Central memory CD4-positive, alpha-beta T cell (primary cell): Measurements from ENCODE around the gene INPP4B.
"Not testable (repeated sequence)": the region's sequence is repeated elsewhere in the genome, so short reads cannot be mapped to it uniquely, and the experiment has no call there.

Experiments used
- DNase-seq: peaks from one replicate; pipeline ENCODE4 v3.0.0; 2022

Gene INPP4B

DNA sequence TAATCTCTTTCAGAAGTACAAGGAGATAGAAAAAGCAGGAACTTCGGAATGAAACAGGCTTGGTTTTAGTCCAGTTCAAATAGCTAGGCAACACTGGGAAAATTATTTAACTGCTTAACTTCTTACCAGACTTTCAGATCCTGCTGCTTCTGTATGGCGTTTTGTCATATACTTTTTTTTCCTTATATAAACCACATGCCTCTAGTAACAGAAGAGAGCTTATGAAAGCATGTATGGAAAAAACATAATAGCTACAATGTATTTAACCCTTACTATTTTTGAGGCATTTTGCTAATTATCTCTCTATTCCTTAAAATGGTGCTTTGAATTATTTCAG lies 439.6 kb downstream of the INPP4B start:
- no peak for DNase-seq

DNA sequence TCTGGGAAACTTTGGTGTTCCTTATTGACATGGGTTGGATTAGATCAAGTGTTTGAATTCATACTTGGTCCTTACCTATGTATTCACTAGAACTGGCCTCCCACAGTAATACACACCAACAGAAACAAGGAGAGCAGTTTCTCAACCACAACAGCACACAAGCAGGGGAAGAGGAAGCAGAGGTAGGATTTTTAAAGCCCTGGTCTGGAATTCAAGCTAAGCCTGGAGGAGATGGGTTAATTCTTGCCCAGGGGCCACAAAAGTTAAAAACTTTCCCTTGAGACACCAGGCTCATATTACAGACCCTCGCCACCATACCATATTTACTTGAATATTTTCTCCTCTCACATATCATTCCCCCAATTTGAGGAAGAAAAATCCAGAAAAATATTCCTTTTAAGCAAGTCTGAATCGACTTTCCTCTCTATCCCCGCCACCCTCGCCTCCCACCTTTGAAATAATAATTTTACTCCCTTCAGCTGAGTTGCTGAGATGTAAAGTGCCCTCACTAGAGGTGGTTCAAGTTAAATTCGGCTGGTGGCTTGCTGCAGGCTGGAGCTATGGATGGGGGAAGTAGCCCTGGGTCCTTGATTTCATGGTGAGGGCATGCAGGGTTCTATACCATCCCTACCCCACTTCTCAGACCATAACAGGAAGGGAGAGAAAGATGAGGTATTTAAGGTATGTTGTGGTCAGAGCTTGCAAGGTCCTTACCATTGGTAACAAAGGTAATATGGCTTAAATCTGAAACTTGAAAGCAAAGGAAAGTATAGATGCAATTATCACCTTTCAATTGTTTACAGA lies 440.2 kb downstream of the INPP4B start:
- DNase-seq, result no peak

GRCh38 chr4:142405021-142405694 lies 440.9 kb downstream of the INPP4B start:
- peak; percentile 63 for DNase-seq

- DNase-seq, result no peak
Observed at GRCh38 chr4:142404191-142404611, 441.9 kb downstream of the INPP4B start.

DNA sequence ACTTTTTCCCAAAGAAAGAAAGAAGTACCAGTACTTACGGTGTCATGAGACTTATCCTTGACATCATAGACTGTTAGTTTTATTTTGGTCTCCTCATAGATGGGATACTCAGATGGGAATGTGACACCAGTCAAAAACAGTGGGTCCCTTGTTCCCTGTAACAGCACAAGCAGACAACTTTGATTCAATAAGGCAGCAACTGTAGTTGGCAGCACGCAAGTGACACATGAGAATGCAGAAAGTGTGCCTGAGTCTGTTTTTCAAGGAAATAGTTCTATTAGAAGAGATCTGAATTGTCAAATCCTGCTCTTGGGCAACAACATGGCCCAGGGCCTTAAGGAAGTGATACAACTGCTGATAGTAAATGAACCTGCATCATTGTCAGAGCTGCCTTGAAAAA lies 443.2 kb downstream of the INPP4B start:
- DNase-seq, result no peak

- no peak for DNase-seq
Observed at GRCh38 chr4:142402156-142402555, 443.9 kb downstream of the INPP4B start.

- not testable (repeated sequence) for DNase-seq
Observed at GRCh38 chr4:142397364-142397991, 448.6 kb downstream of the INPP4B start.

DNA sequence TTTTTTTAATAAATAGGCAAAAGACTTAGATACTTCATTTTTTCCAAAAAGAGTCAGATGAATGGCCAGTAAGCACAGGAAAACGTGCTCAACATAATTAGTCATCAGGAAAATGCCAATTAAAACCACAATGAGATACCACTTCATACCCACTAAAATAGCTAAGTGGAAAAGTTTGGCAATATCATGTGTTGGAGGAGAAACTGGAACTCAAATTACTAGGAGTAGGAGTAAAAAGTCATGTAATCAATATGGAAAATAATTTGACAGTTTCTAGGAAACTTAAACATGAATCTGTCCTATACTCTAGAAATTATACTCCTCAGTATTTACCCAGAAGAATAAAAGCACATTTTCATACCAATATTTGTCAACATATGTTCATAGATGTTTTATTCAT lies 449.8 kb downstream of the INPP4B start:
- no peak for DNase-seq

GRCh38 chr4:142393127-142393526 lies 453.0 kb downstream of the INPP4B start:
- DNase-seq, result no peak

- DNase-seq, result no peak
Observed at GRCh38 chr4:142386856-142387255, 459.2 kb downstream of the INPP4B start.

DNA sequence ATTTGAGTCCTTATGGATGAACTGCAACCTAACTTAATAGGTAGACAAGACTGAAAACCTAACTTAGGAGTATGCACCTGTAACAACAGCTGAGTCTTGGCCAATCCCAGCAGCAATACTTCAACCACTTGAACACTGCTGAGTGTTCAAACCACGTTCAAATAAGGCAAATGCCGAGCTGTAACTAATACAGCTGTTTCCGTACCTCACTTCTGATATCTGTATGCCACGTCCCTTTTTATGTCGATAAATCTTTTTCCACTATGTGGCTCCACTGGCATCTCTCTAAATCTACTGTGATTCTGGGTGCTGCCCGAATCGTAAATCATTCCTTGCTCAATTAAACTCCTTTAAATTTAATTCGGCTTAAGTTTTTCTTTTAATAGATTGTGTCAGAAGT lies 459.7 kb downstream of the INPP4B start:
- DNase-seq, result no peak

- DNase-seq, result no peak
Observed at GRCh38 chr4:142383800-142384470, 462.2 kb downstream of the INPP4B start.

DNA sequence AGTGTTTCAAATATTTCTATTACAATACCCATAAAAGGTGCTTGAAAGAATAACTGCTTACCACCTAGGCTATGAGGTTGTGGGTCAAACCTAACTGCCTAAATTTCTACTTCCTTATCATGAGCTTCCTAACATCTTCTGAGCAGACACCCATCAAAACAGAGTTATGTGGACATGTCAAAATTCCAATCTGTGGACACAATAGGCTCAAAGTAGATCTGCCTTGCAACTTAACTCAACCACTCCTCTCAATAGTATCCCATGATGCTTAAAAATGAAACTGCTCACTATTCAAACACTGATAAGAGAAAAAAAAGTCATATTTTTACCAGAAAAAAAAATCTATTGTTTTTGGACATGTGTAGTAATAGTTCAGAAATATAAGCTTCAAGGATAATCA lies 462.7 kb downstream of the INPP4B start:
- DNase-seq, result no peak

DNA sequence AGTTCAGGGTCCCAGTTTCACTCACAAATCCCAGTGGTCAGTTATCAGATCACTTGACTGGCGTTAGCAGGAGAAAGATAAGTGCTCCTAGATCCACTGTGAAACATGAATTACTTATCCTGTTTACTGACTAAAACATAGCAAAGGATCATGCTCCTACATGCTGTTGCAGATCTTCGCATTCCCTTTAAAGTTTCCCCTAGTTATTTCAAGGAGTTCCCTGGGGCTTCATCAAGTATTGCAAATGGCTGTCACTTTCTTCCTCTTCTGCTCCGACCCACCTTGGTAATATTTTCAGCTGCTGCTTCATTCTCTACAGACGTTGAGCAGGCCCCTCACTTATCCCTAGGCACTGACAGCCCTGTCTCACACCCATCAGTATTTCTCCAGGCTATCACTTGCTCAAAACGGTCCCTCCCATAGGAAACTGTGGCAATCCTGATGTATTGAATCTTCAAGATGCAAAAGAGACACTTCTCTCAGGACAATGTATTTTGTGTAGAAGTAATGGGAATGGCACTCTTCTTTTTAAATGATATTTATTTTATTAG lies 466.0 kb downstream of the INPP4B start:
- DNase-seq, result no peak

GRCh38 chr4:142379277-142380051 lies 466.6 kb downstream of the INPP4B start:
- no peak for DNase-seq

DNA sequence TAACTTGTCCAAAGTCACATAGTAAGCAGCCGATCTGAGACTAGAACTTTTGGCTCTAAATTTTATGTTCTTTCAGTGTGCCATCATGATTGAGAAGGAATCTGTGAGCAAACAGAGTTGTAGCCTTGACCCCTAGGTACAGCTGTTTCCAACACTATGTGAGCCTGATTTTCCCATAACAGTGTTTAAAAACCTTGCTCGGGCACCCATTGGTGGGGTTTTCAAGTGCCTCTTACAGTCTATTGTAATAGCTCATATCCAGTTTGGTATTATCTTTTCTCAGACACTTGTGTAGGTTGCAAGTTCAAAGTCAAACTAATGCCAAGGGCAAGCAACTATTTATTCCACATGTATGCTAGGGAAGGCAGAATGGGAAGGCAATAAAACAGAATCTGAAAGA lies 467.9 kb downstream of the INPP4B start:
- no peak for DNase-seq

DNA sequence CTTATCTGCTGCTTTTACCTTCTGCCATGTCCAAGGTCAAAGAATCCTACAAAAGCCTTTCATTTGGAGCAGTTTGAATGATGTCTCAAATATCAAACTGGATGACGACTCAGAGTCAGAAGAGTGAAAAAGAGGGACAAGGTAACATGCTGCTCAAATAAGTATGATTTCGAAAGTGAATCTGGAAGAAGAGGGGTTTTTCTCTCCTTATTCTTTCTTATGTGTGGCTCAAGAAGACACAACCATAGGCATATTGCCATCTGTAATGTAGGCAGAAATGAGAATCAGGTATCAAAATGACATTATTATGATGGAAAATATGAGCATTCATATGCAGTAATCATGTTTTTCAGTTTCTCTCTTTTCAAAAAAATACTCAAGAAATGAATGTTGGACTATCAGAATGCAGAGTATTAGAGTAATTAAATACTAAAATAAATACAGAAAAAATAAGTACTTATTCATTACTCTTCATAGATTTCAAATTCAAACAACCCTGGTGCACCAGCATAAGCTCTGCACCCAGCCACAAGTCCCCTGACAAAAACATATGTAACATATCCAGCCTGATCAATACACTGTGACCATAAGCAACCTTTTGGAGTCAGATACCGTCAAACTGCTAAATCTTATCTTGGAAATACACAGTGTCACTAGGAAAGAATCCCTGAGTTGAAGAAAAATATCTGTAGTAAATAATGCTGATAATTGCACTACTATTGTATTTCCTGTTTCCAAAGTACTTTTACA lies 468.6 kb downstream of the INPP4B start:
- no peak for DNase-seq

DNA sequence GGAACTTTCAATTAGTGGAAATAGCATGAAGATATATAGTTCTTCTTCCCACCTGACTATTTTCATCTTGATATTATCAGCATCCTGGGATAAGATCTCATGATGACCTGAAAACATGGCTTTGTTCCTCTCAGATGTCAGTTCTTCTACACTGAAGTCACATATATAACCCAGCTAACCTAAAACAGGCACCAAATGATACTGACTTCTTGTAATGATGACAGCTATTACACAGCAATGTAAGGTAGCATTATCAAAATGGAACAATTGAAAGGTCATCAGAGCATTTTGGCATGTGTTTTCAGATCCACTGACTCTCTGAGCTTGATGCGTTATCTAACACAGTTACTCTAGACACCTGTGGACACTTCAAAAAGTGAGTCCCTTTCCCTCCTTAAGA lies 469.9 kb downstream of the INPP4B start:
- DNase-seq, result no peak

DNA sequence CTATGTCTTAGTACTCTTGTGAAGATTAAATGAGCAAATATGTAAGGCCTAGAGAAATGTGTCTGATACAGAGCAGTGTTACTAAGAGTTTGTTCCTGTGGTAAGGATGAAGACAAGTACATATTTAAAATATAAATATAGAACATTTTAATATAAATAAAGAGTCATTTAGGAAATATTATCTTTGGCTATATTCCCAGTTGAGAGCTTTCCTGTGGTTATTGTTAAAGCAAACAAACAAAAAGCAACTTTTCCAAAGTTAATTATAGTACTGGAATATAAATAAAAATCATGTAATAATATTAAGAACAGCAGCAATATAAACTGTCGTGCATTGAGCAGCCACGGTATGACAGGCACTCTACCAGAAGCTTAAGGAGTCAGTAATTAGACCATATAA lies 472.5 kb downstream of the INPP4B start:
- no peak for DNase-seq

DNA sequence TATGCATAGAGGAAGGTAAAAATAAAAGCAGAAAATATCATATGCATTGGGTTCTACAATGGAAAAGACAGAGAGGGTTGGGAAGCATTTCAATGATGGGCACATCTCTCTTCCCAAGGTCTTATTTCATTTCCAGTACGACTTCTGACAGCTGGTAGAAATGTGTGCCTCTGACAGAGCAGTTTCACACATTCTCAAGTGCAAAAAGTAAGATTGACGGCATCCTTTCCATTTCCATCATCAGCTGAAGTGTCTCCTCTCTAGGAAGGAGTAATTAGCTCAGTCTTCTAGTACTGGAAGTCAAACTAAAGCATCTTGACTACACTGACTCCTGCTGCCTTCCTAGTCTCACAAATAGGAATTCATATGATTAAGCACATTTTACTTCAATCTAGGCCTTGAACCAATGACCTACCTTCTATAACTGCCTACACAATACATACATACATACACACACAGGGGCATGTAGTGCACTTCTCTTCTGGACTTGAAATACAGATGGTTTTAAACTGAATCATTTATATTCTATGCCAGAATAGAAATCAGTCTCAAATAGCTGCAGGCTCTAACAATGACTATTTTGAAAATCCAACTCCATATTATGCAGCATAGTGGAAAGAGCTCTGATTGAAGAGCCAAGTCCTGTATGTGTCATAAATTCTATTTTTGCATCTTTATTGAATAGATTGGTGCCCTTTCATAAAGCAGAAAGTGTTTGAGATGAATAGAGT lies 473.4 kb downstream of the INPP4B start:
- no peak for DNase-seq

DNA sequence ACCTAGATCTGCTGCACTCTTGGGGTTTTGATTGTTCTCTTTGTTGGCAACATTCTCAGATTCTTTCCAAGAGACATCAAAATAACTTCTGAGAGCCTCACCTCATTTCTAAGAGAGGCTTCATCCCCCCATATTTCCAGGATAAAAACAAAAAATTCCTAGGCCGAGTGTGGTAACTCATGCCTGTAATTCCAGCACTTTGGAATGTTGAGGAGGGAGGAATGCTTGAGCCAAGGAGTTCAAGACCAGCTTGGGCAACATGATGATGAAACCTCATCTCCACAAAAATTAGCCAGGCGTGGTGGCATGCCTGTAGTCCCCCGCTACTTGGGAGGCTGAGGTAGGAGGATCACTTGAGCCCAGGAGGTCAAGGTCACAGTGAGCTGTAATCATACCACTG lies 477.0 kb downstream of the INPP4B start:
- no peak for DNase-seq
